Measurements from ENCODE around the gene SLCO3A1.

- no peak for TF ChIP-seq GABPA (IDR thresholded peaks at IDR 0.05; ENCODE audit: borderline replicate concordance, insufficient read depth, low read length)
- no peak for TF ChIP-seq KDM5A (IDR thresholded peaks at IDR 0.05; ENCODE audit: low read length)
- no peak for TF ChIP-seq JUN (IDR thresholded peaks at IDR 0.05; ENCODE audit: low read depth, low read length)
- no peak for TF ChIP-seq GTF2F1 (IDR thresholded peaks at IDR 0.05; ENCODE audit: borderline replicate concordance, low read depth, low read length)
- TF ChIP-seq CREB1 (IDR thresholded peaks at IDR 0.05) = no peak
These were observed 43.0 kb downstream of the SLCO3A1 start for GRCh38 chr15:91896341-91897055.
